Stimulated activated naive CD8-positive, alpha-beta T cell treated with anti-CD3 and anti-CD28 coated beads, Interleukin-15, Interleukin-2, amounts not matched to agents 100 ng/mL and 50 ng/mL, for 24 hours (primary cell): ENCODE data around the gene ANKIB1.
"Not testable (repeated sequence)": the region's sequence is repeated elsewhere in the genome, so short reads cannot be mapped to it uniquely, and the experiment has no call there.

Experiments
- H3K27ac Mint-ChIP-seq: one replicate; pipeline ENCODE4 v1.8.0; 2021; ENCODE audit warnings: mild to moderate bottlenecking, mixed read lengths
- H3K27me3 Mint-ChIP-seq: one replicate; pipeline ENCODE4 v1.8.0; 2021; ENCODE audit warnings: mixed read lengths
- H3K36me3 Mint-ChIP-seq: one replicate; pipeline ENCODE4 v1.8.0; 2021; ENCODE audit warnings: low read depth, mixed read lengths
- H3K4me1 Mint-ChIP-seq: one replicate; pipeline ENCODE4 v1.8.0; 2021; ENCODE audit warnings: low read depth, mixed read lengths
- H3K4me3 Mint-ChIP-seq: one replicate; pipeline ENCODE4 v1.8.0; 2021; ENCODE audit warnings: mild to moderate bottlenecking, mixed read lengths
- H3K9me3 Mint-ChIP-seq: one replicate; pipeline ENCODE4 v1.8.0; 2021; ENCODE audit warnings: mixed read lengths

Gene ANKIB1

DNA sequence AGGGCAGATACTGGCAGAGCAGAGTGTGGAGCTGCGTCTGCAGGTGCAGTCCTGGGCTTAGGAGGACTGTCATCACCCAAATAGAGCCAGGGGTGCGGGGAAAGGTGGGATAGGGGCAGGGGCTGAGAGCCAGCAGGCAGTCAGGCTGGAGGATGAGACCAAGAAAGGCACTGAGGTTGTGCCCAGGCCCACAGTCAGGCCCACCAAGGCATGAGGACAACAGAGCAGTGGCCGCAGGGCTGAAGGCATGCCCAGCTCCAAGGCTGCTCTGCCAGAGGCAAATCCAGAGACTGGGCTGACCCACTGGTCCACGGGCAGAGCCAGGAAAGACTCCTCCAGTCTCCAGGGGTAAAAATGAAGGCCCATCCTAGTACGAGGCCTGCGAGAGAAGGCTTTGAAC, 177.2 kb downstream of the ANKIB1 start:
- H3K4me1 Mint-ChIP-seq = peaks cover 12% of the 10 kb centered on the region
- H3K4me3 Mint-ChIP-seq = no peak overlapping the region
- H3K27ac Mint-ChIP-seq = no peak overlapping the region
- peaks cover 15% of the 10 kb centered on the region for H3K27me3 Mint-ChIP-seq
- no peaks in the 10 kb centered on the region for H3K36me3 Mint-ChIP-seq
- no peaks in the 10 kb centered on the region for H3K9me3 Mint-ChIP-seq

DNA sequence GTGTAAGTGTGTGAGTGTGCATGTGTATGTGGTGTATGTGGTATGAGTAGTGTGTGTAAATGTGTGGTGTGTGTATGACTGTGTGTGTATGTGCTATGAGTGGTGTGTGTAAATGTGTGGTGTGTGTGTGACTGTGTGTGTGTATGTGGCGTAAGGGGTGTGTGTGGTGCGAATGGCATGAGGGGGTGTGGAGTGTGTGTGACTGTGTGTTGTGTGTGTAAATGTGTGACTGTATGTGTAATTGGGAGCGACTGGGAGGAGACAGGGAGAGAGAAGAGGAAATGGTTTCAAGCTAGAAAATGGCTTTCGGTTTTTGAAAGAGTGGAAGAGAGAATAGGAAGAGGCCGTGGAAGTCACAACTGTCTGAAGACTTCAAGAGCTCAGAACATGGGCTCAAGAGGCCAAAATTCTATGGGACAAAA, 177.9 kb downstream of the ANKIB1 start:
- Mint-ChIP-seq H3K27ac (peak overlapping the region; percentile 2), H3K4me3 (peak overlapping the region; percentile 20), H3K9me3 (no peaks in the 10 kb centered on the region), H3K27me3 (peaks cover 15% of the 10 kb centered on the region), H3K36me3 (no peaks in the 10 kb centered on the region), H3K4me1 (peaks cover 12% of the 10 kb centered on the region)

DNA sequence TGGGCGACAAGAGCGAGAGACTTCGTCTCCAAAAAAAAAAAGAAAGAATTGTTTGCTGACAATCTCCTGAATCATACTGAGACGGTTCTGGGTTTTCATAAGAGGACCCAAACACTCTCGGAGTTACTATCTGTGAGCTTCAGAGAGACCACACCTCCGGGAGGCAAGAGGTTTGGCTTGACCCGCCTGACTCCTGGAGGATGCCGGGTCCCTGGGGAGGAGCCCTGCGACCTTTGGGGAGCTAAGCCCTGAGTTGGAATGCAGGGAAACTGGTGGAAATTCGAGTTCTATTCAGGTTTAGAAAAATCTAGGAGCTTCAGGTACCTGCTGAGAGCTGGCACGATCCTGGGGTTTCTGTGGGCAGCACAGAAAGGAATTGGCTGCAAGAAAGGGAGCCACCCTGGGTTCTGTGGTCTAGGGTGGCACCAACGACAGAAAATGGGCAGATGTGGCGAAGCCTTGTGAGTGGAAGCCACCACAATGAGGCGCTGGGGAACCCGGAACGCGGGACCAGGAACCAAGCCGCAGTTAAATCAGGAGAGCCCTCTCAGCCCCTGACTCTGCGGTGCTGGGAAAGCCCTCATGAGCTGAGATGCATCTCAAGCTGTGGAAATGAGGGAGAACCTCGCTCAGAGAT, 179.7 kb downstream of the ANKIB1 start:
- Mint-ChIP-seq H3K9me3 (no peaks in the 10 kb centered on the region), H3K36me3 (no peaks in the 10 kb centered on the region), H3K4me3 (peak overlapping the region; percentile 47)

DNA sequence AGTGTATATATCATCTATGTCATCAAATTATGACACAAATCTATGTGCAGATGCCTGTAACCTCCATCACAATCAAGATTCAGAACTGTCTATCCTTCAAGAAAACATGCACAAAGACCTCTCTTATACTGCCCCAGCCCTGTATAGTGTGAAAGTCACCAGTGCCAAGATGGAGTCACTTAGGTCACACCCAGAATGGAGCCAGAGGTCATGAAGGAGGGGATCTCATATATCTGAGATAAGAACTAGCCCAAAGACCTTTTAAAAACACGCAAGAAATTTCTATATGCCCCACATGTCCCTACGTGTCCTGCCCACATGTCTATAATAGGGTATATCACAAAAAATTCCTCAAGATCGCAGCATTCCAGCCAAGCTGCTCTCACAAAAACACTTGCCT, 181.4 kb downstream of the ANKIB1 start:
- Mint-ChIP-seq H3K36me3 (no peaks in the 10 kb centered on the region), H3K4me1 (peaks cover 12% of the 10 kb centered on the region), H3K27ac (peak overlapping the region; percentile 2)

More for the DNA sequence above, 179.7 kb downstream of the ANKIB1 start:
- Mint-ChIP-seq H3K4me1 (peaks cover 12% of the 10 kb centered on the region), H3K27me3 (peaks cover 20% of the 10 kb centered on the region), H3K27ac (no peak overlapping the region)

DNA sequence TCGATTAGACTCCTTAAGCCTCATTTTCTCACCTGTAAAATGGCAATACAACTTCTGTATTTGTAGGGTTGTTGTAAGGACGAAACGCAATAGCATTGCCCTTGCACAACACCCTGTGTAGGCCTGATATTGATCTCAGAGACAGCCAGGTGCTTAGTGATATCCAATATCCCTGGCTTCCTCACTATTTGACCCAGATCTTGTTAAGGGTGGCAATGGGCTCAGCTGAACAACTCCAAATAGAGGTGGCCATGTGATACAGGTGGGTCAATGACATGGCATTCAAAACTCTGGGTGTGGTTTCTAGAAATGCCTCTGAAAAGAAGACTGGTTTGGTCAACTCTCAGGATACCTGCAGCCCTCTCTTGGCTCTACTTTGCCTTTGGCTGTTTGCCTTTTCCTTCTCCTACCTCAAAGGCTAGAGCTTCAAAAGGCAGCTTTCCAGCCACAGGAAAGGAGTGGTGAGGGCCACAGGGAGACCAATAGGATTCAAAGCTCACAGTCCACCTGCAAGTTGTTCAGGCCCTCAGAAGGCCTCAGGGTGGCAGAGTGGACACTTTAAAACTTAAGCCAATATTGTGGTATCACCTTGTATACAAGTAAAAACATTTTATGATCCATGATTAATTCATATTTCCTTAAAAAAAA, 186.6 kb downstream of the ANKIB1 start:
- no peaks in the 10 kb centered on the region for H3K4me1 Mint-ChIP-seq

More for the DNA sequence above, 181.4 kb downstream of the ANKIB1 start:
- peaks cover 20% of the 10 kb centered on the region for H3K27me3 Mint-ChIP-seq
- no peak overlapping the region for H3K4me3 Mint-ChIP-seq
- no peaks in the 10 kb centered on the region for H3K9me3 Mint-ChIP-seq

DNA sequence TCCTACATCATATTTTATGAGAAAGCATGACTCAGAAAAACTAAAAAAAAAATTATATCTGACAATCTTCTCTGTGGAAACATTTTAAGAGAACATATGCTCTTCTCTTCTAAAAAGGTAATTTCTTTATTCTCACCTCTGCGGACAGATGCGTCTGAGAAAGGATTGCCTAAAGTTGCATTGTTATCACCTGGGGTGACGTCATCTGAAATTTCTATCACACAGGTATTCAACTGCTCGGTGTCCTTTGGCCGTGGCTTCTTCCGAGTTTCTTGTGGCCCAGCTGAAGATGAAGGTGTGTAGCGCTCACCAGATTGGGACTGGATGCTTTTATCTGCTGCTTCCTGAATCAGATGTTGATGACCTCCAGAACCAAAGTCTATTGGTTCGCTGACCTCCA, 187.2 kb downstream of the ANKIB1 start:
- Mint-ChIP-seq H3K36me3 (no peaks in the 10 kb centered on the region), H3K9me3 (no peaks in the 10 kb centered on the region), H3K27ac (no peak overlapping the region), H3K27me3 (peaks cover 5% of the 10 kb centered on the region), H3K4me3 (no peak overlapping the region), H3K4me1 (no peaks in the 10 kb centered on the region)

More for the DNA sequence above, 186.6 kb downstream of the ANKIB1 start:
- peaks cover 5% of the 10 kb centered on the region for H3K27me3 Mint-ChIP-seq
- no peaks in the 10 kb centered on the region for H3K36me3 Mint-ChIP-seq
- H3K27ac Mint-ChIP-seq = no peak overlapping the region
- H3K9me3 Mint-ChIP-seq = no peaks in the 10 kb centered on the region
- no peak overlapping the region for H3K4me3 Mint-ChIP-seq

DNA sequence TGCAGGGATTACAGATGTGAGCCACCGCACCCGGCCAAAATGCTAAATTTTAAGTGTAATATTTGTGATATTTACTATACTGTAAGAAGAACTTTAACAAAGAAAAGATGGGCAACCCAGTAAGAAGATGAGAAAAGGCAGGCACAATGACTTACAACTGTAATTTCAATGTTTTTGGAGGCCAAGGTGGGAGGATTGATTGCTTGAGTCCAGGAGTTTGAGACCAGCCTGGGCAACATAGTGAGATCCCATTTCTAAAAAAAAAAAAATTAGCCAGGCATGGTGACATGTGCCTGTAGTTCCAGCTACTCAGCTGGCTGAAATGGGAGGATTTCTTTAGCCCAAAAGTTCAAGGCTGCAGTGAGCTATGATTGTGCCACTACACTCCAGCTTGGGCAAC, 189.8 kb downstream of the ANKIB1 start:
- no peak overlapping the region for H3K27ac Mint-ChIP-seq
- no peaks in the 10 kb centered on the region for H3K27me3 Mint-ChIP-seq
- H3K4me3 Mint-ChIP-seq = no peak overlapping the region
- H3K9me3 Mint-ChIP-seq = no peaks in the 10 kb centered on the region
- no peaks in the 10 kb centered on the region for H3K4me1 Mint-ChIP-seq
- H3K36me3 Mint-ChIP-seq = no peaks in the 10 kb centered on the region

DNA sequence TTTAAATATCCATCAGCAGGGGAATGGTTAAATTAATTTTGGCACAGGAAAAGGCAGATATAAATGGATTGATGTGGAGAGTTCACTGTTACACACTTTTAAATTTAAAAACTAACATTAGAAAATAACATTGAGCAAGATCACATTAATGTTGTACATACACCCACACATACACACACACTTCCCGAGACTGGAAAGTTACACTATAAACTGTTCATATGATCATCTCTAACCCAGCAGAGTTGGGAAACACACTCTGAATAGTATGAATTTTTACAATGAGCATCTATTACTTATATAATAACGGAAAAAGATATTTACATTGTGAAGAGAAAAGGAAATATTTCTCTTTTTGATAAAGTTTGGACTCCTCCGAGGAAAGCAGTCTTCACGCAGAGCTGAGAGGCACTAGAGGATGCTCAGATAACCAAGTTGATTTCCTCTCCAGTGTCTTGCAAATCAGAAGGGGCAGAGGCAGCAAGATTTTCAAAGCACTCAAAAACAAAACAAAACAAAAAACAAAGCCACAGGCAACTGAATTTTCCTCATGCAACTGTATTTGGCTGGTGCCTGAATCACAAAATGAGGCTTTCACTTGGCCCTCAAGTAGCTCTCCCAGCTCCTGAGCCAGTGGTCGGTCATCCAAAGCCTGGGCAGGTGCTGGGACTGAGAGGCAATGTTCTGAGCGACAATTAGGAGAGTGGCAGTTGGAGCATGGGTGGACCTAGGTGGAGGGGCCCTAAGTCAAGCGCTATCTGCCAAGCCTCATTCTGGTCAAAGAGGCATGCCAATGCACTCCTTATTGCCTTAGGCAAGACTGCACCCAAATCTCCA, 191.1 kb downstream of the ANKIB1 start:
- Mint-ChIP-seq H3K4me1 (no peaks in the 10 kb centered on the region), H3K4me3 (no peak overlapping the region), H3K9me3 (no peaks in the 10 kb centered on the region), H3K27ac (no peak overlapping the region), H3K36me3 (no peaks in the 10 kb centered on the region), H3K27me3 (no peaks in the 10 kb centered on the region)

DNA sequence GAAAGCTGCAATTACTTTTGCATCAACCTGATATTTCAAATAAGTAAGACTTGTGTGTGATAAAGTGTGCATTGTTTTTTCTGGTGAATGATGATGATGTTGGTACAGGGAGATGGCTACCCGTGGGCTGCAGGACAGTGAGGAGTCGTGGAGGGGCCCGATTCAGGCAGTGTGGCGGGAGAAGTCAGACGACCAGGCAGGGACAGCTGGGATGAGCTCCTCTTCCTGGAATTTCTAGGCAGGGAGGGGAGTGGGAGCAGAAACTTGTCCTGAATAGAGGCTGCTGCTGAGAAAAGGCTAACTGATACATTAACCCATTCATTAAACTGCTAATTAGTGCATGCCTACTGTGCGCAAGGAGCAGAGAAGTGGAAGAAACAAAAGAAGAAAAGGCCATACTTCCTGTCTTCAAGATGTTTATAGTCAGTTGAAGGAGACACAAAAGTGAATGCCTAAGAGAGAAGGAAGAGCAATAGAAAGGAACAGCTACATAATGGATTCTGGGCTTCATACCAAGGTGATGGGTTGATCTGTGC, 192.2 kb downstream of the ANKIB1 start:
- no peaks in the 10 kb centered on the region for H3K36me3 Mint-ChIP-seq
- no peaks in the 10 kb centered on the region for H3K27me3 Mint-ChIP-seq
- no peak overlapping the region for H3K27ac Mint-ChIP-seq
- no peaks in the 10 kb centered on the region for H3K9me3 Mint-ChIP-seq
- no peaks in the 10 kb centered on the region for H3K4me1 Mint-ChIP-seq
- H3K4me3 Mint-ChIP-seq = no peak overlapping the region

DNA sequence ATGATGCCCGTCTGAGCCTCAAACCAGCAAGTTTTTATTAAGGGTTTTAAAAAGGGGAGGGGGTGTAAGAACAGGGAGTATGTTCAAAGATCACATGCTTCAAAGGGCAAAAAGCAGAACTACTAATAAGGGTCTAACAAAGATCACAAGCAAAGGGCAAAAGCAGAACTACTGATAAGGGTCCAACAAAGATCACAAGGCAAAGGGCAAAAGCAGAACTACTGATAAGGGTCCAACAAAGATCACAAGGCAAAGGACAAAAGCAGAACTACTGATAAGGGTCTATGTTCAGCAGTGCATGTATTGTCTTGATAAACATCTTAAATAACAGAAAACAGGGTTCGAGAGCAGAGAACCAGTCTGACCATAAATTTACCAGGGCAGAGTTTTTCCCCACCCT, 196.9 kb downstream of the ANKIB1 start:
- H3K4me3 Mint-ChIP-seq, H3K27me3 Mint-ChIP-seq, H3K27ac Mint-ChIP-seq, H3K36me3 Mint-ChIP-seq, H3K9me3 Mint-ChIP-seq: not testable (repeated sequence)
- H3K4me1 Mint-ChIP-seq = peaks cover 11% of the 10 kb centered on the region

DNA sequence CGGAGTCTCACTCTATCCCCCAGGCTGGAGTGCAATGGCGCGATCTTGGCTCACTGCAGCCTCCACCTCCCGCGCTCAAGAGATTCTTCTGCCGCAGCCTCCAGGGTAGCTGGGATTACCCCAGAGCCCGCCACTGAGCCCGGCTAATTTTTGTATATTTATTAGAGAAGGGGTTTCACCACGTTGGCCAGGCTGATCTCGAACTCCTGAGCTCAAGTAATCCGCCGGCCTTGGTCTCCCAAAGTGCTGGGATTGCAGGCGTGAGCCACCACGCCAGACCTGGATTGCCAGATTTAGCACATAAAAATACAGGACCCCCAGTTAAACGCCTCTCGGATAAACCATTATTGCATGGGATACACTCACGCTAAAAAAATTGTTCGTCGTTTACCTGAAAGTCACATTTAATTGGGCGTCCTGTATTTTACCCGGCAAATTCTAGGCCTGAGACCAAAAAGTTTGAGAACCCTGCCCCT, 201.1 kb downstream of the ANKIB1 start:
- Mint-ChIP-seq H3K36me3 (peaks cover 23% of the 10 kb centered on the region), H3K4me1 (peaks cover 22% of the 10 kb centered on the region), H3K27me3 (no peaks in the 10 kb centered on the region)

DNA sequence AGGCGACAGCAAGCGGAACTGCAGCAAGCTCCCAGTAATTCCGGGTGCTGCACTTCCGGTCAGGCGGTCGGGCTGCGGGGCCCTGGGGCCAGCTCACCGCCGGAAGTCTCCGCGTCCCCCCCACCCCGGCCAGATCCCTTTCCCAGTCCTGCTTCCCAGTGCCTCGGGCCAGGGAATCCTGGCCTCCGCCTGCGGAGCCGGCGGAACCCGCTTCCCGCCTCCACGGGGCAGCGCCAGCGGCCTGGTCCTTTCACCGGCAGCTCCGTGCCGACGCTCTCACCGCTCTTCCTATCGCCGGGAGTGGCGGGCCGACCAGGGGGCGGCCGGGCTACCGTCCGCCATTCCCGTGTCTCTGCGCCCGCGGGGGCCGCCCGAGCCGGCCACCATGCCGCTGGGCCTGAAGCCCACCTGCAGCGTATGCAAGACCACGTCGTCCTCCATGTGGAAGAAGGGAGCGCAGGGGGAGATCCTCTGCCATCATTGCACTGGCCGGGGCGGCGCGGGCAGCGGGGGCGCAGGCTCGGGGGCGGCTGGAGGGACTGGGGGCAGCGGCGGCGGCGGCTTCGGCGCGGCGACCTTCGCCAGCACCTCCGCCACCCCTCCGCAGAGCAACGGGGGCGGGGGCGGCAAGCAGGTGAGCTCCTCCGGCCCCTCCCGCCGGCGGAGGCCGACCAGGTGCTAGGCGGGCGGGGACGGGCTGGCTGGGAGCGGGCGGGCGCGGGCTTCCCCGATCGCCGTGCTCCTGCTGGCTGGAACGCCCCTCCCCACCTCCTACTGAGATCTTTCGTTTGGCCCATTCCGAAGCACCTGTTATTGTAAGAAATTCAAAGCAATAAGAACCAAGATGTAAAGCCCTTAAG, 201.8 kb downstream of the ANKIB1 start, which contains the start of gene GATAD1:
TSS of gene GATAD1 (plus strand) at position 138 of the 860 bp plus-strand sequence. CDS start at position 386, 248 bp downstream.
- peaks cover 23% of the 10 kb centered on the region for H3K36me3 Mint-ChIP-seq

More for the DNA sequence above, 201.1 kb downstream of the ANKIB1 start:
- Mint-ChIP-seq H3K9me3 (no peaks in the 10 kb centered on the region), H3K27ac (peak overlapping the region; percentile 78), H3K4me3 (peak overlapping the region; percentile 83)

DNA sequence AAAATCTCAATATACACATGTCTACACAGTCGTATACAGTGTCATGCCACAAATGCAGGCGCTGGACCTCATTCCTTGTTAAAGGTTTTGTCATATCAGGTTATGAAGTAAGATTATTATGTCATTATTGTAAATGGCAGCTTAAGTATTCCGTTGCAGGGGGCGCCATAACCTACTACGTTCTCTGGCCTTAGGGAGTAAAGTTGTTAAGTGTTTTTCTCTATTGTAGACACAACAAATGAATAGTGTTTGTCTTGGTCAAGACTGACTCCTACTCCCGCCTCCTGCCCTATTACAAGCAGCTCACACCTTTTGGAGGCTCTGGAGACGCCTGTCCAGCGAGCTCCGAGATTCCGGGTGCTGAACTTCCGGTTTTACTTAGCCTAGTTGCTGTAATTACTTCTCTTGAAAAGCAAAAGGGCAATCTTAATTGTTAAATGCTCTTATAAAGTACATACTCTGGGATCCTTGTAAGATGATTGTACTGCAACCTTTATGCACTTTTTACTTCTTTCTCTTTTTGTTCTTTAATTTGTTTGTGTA, 202.5 kb downstream of the ANKIB1 start:
- no peaks in the 10 kb centered on the region for H3K9me3 Mint-ChIP-seq

More for the DNA sequence above, 201.8 kb downstream of the ANKIB1 start, which contains the start of gene GATAD1:
- no peaks in the 10 kb centered on the region for H3K9me3 Mint-ChIP-seq
- H3K4me3 Mint-ChIP-seq = peak within 1 kb of the TSS; percentile 83
- H3K27ac Mint-ChIP-seq = peak within 1 kb of the TSS; percentile 90
- H3K4me1 Mint-ChIP-seq = peaks cover 22% of the 10 kb centered on the region
- H3K27me3 Mint-ChIP-seq = no peaks in the 10 kb centered on the region

More for the DNA sequence above, 202.5 kb downstream of the ANKIB1 start:
- Mint-ChIP-seq H3K4me1 (peaks cover 22% of the 10 kb centered on the region), H3K36me3 (peaks cover 23% of the 10 kb centered on the region), H3K4me3 (peak overlapping the region; percentile 83), H3K27me3 (no peaks in the 10 kb centered on the region), H3K27ac (peak overlapping the region; percentile 90)
